Ovary (tissue), 3 donors: ENCODE data around the gene TMEM151B.
"Not testable (repeated sequence)": the region's sequence is repeated elsewhere in the genome, so short reads cannot be mapped to it uniquely, and the experiment has no call there.

Experiments used
- EP300 ChIP-seq: sonication (generic); formaldehyde crosslinking; IDR thresholded peaks from one replicate; pipeline ENCODE4 v1.6.1; 2017; ENCODE audit warnings: antibody characterized with exemption
- POLR2A ChIP-seq: fragments of 450-650 bp; IDR thresholded peaks from one replicate; pipeline ENCODE4 v1.6.1; 2017; ENCODE audit warnings: antibody characterized with exemption, mild to moderate bottlenecking, moderate library complexity
- TF ChIP-seq, protein P1 (sequence below), 3 donors: fragments of 450-650 bp in 2 of 3; fragments of 200-600 bp in 1 of 3; IDR thresholded peaks; one replicate each; pipeline versions ENCODE4 v1.5.1 to v1.8.0; 2016 to 2022; ENCODE audit warnings: antibody characterized with exemption in 3 of 3, mild to moderate bottlenecking in 1 of 3
- donor health status: DM: no; HTN: no; CAD: no.

GRCh38 chr6:44317136-44317631, 46.9 kb downstream of the TMEM151B start:
- not testable (repeated sequence) for TF ChIP-seq POLR2A, EP300
- TF ChIP-seq, protein P1, sequence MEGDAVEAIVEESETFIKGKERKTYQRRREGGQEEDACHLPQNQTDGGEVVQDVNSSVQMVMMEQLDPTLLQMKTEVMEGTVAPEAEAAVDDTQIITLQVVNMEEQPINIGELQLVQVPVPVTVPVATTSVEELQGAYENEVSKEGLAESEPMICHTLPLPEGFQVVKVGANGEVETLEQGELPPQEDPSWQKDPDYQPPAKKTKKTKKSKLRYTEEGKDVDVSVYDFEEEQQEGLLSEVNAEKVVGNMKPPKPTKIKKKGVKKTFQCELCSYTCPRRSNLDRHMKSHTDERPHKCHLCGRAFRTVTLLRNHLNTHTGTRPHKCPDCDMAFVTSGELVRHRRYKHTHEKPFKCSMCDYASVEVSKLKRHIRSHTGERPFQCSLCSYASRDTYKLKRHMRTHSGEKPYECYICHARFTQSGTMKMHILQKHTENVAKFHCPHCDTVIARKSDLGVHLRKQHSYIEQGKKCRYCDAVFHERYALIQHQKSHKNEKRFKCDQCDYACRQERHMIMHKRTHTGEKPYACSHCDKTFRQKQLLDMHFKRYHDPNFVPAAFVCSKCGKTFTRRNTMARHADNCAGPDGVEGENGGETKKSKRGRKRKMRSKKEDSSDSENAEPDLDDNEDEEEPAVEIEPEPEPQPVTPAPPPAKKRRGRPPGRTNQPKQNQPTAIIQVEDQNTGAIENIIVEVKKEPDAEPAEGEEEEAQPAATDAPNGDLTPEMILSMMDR (IDR thresholded peaks at IDR 0.05): not testable (repeated sequence)
